BJ (cell line): ENCODE measurements around the gene FNDC3A. TPM values are rescaled to one million over a fixed set of nuclear protein-coding genes. Genes with fewer than 3 reads are reported as not detected.

Experiments used
- CTCF ChIA-PET: fragments of 350-600 bp; formaldehyde crosslinking; extraction: SDS; loops from one replicate; lab custom pipeline; 2021; ENCODE audit warnings: antibody characterized with exemption, inconsistent platforms; lab: Yijun Ruan, JAX
- POLR2A ChIA-PET: fragments of 300-600 bp; sonication (Branson Sonifier 250); formaldehyde crosslinking; extraction: SDS; loops from one replicate; lab custom pipeline; 2021; ENCODE audit warnings: antibody characterized with exemption; lab: Charles Lee
- DNase-seq: peaks from one replicate; pipeline ENCODE4 v3.0.0-alpha.2; 2011; ENCODE audit warnings: low read depth
- H3K27me3 ChIP-seq: 2 replicates; pipeline ENCODE4 v1.6.0; 2011; ENCODE audit warnings: low read length; ENCODE audit not compliant: control insufficient read depth, insufficient read depth
- H3K36me3 ChIP-seq: 2 replicates; pipeline ENCODE4 v1.5.1; 2011; ENCODE audit warnings: low read length; ENCODE audit not compliant: control insufficient read depth, insufficient read depth
- H3K4me3 ChIP-seq: 2 replicates; pipeline ENCODE4 v1.5.1; 2011; ENCODE audit warnings: low read depth, mild to moderate bottlenecking, control low read depth, low read length
- CTCF ChIP-seq: IDR thresholded peaks from 2 replicates; pipeline ENCODE4 v1.5.1; 2011; ENCODE audit warnings: low read depth, mild to moderate bottlenecking, control low read depth, inconsistent platforms, low read length, moderate library complexity; ENCODE audit not compliant: insufficient read depth
- polyA plus RNA-seq: library from polyadenylated mRNA; depleted of rRNA; stranded (reverse); fragments of >200 nt; gene quantifications from 2 replicates; pipeline ENCODE4 v1.2.3, GENCODE V29; 2011

FNDC3A gene
- polyA plus RNA-seq, 1 experiment: 30.7 TPM

GRCh38 chr13:48985756-48986155 is 10.0 kb downstream of the FNDC3A start:
- Histone ChIP-seq H3K27me3 (no peaks in the 10 kb centered on the region), H3K4me3 (no peak overlapping the region), H3K36me3 (no peaks in the 10 kb centered on the region)
- CTCF ChIA-PET: no interaction called here
- TF ChIP-seq CTCF: no peak
- POLR2A ChIA-PET: no interaction called here
- DNase-seq: no peak

GRCh38 chr13:48990900-48991299 is 15.2 kb downstream of the FNDC3A start:
- POLR2A ChIA-PET: no interaction called here

GRCh38 chr13:48993150-48993549 is 17.4 kb downstream of the FNDC3A start:
- no peak for TF ChIP-seq CTCF
- CTCF ChIA-PET: no interaction called here
- POLR2A ChIA-PET: no interaction called here
- Histone ChIP-seq H3K36me3 (no peaks in the 10 kb centered on the region), H3K27me3 (no peaks in the 10 kb centered on the region), H3K4me3 (no peak overlapping the region)
- no peak for DNase-seq

More at GRCh38 chr13:48990900-48991299, 15.2 kb downstream of the FNDC3A start:
- TF ChIP-seq CTCF: no peak
- Histone ChIP-seq H3K27me3 (no peaks in the 10 kb centered on the region), H3K4me3 (no peak overlapping the region), H3K36me3 (no peaks in the 10 kb centered on the region)
- DNase-seq: no peak
- CTCF ChIA-PET: no interaction called here

GRCh38 chr13:48994706-48995105 is 19.0 kb downstream of the FNDC3A start:
- no peak for TF ChIP-seq CTCF
- DNase-seq: no peak
- ChIA-PET CTCF (no interaction called here), POLR2A (interaction anchor here (0.6 kb wide), 1 partner anchor 180 kb away, joined by 26 read pairs; no protein-coding TSS in a partner anchor)
- peaks cover 3% of the 10 kb centered on the region; the same call in 1 of the 2 replicates for H3K36me3 ChIP-seq
- H3K27me3 ChIP-seq: no peaks in the 10 kb centered on the region
- H3K4me3 ChIP-seq: no peak overlapping the region

GRCh38 chr13:48998641-48999292 is 23.1 kb downstream of the FNDC3A start:
- DNase-seq: no peak
- Histone ChIP-seq H3K36me3 (peaks cover 3% of the 10 kb centered on the region; the same call in 1 of the 2 replicates), H3K4me3 (no peak overlapping the region), H3K27me3 (no peaks in the 10 kb centered on the region)
- POLR2A ChIA-PET: no interaction called here
- CTCF ChIA-PET: interaction anchor here (0.7 kb wide), 1 partner anchor 97 kb away, joined by 3 read pairs; no protein-coding TSS in a partner anchor
- no peak for TF ChIP-seq CTCF
